Daoy (cell line): ENCODE data around the gene PCARE. TPM values are rescaled to one million over a fixed set of nuclear protein-coding genes. Genes with fewer than 3 reads are reported as not detected.

Experiments
- DNase-seq: peaks from one replicate; pipeline ENCODE4 v3.0.0-alpha.2; 2015; ENCODE audit warnings: low read depth
- total RNA-seq: library from RNA; depleted of rRNA; stranded (reverse); fragments of >200 nt; shearing (Covaris generic); gene quantifications from 2 replicates; pipeline ENCODE4 v1.2.3, GENCODE V29; 2014

PCARE gene
- total RNA-seq, 1 experiment from 2014 or later, result not detected

DNA sequence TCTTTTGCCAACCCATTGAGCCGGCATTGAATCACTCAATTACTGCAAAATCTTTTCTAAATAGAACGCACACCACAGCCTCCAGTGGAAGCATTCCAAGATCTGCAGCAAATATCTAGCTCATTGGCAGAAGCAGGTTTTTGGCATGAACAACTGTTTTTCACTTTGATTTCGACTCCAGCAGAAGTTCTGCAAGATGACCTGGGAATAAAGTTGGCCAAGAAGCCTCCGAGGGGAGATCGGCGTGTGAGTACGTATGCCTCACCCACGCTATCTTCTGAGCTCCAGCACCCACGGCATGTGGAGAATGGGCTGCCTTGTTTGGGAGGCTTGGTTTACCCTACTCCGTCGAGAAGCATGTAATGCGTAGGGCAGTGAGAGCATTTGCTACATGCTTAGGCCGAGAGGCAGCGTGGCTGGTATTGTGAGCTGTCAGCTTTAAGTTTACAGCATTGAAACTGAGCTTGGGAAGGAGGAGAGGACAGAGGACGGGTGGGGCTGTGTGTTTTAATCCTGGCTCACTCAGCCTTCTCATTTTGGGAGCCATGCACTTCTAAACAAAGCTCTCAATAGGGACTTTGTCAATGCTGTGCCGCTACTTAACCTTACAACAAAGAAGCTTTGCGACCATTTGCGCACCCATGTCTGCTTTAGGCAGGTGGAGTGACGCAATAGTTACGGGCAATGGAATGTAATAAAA lies 10.5 kb downstream of the PCARE start:
- no peak for DNase-seq

GRCh38 chr2:29063056-29063455 lies 11.3 kb downstream of the PCARE start:
- DNase-seq, result no peak

DNA sequence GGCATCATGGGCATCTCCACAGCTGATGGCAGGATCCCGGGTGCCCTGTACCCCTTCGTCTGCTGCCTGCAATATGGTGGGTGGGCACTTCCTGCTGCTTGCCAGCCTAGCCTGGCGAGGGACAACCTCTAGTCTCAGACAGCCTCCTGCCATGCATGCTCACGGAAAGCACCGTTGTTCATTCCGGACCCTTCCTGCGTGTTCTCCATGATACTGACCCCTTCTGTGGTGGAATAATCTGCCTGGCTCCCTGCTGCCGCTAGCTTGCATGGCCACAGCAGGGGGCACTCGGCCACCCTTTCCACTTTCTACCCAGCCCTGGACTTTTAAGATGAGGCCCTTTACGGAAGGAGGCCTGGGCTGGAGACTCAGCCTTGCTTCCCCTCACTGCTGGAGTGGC lies 12.0 kb downstream of the PCARE start:
- DNase-seq, result no peak

DNA sequence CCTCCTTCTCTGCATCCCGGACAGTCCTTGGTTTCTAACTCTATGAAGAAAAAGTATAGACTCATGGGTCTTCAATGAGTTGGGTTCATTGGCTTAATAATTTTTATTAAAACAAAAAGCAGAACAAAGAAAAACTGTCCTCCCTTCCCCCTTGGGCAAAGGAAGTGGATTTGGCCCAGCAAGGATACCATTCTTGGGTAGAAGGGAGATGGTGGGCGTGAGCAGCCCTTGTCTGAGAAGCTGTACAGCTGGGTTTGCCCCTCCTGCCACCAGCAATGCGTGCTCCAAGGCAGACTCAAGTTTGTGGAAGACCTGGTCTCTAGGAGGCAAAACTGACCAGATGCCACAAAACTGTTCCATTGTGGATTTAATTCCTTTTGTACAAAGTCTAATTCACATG lies 12.7 kb downstream of the PCARE start:
- DNase-seq, result no peak

- no peak for DNase-seq
Observed at GRCh38 chr2:29061176-29061575, 13.1 kb downstream of the PCARE start.

DNA sequence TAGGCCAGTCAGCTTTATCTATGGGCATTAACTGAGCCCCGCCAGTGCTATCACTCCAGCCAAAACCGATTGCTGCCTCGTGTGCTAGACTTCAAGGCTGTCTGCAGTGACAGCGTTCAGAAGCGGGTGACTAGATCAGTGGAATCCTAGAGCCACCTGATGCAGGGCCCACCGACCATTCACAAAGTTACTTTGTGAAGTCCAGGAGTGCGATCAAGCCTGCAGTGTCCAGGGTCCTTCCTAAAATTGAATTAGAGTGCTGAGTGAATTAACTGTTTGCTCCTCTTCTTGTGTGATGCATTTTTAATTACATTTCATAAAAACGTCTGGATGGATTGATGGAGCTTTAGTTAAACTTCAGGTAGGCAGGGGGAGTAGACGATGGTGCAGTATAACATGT lies 13.9 kb downstream of the PCARE start:
- no peak for DNase-seq

DNA sequence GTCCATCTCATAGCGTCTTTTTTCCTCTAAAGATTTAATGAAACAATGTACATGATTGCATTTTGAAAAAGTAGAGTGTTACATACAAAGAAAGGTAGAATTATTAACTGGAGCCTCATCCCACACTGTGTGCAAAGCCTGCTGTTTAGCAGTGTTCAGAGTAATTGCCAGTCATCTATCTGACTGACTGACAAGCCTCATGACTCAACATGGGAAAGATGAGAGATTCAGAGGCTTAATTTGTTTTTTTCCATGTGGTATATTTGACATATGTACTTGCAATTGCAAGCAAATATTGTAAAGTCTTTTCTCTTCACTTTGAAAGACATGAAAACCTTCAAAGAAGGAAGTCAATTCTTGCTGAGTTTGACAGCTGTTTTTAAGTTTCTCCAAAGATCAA lies 14.7 kb downstream of the PCARE start:
- no peak for DNase-seq

DNA sequence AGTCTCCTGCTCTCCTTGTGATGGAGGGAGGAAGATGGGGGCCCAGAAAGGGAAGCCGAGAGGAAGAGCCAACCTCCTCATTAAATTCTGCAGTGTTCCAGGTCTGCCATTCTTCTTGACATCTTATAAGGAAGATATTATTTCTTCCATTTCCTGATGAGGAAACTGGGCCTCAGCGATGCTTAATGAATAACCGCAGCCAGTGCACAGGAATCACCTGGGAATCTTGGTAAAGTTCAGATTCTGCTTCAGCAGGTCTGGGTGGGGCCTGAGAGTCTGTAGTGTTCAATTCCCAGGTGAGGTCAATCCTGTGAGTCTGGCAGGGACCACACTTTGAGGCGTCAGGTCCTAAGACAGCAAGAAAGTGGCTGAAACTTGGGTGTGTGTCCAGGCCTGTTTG lies 17.3 kb downstream of the PCARE start:
- DNase-seq, result no peak

GRCh38 chr2:29056452-29056851 lies 17.9 kb downstream of the PCARE start:
- DNase-seq, result no peak

GRCh38 chr2:29055601-29056000 lies 18.7 kb downstream of the PCARE start:
- no peak for DNase-seq

GRCh38 chr2:29054430-29054829 lies 19.9 kb downstream of the PCARE start:
- no peak for DNase-seq

DNA sequence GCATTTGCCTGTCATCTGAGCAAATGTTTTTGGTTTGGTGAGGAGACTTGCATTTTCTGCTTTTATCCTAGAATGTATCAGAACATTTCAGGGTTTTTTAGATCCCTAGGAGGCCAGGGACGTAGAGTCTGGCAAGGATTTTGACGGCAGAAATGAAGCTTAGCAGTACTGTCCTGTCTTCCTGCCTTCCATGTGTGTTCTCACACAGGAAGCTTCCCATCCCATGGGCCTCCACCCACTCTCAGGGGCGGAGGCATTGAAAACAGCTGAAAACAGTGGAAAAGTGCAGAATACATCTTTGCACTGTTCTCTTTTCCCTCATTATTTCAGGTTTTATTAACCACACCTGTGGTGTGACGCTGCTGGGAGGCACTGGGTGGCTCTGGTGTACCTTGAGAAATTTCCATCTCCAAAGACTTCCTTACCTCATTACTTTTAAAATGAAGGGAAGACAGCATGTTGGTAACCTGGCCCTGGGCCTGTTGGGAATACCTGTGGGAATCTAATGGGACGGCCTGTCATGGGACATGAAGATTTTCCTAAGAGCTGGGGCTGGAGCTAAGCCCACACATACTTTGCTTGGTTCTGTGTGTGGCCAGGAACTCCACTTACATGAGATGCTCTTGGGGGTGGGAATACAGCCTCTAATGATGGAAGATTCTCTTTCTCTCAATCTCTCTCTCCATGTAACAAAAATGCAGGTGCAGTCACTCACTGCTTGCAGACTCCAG lies 20.5 kb downstream of the PCARE start:
- DNase-seq, result no peak

DNA sequence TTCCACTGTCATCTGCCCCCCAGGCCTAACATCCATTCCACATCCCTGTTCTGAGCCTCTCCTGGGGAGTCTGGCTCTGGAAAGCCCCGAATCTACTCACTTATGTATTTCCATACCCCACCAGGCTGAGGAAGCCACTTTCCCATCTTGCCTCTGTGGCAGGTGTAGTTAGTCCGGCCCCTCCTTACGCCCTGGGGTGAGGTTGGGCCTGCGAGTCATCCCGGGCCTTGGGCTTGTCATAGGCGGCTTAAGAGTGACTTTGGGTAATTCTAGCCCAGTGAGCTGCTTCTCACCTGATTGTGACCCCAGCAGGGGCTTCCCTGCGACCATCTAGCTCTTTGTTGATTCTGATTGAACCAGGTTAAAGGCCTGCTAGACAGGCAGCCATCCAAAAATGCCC lies 21.1 kb downstream of the PCARE start:
- DNase-seq, result peak; percentile 70

DNA sequence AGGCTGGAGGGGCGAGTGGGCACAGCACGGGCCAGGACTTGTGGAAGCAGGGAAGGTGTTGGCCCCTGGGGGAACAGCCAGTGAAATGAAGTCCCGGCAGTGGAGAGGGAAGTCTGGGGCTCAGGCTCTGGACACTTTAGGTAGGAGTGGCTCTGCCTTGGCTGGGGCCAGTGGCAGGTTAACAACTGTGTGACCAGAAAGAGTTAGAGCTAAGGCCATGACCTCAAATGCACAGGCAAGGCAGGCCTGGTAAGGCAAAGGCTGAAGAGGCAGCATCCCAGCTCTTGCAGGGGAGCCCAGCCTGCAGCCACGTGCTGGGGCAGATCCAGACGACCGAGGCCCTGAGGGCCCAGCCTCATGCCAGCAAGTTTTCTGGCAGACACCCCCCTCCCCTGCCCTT lies 21.5 kb downstream of the PCARE start:
- no peak for DNase-seq

GRCh38 chr2:29051730-29052129 lies 22.6 kb downstream of the PCARE start:
- no peak for DNase-seq

DNA sequence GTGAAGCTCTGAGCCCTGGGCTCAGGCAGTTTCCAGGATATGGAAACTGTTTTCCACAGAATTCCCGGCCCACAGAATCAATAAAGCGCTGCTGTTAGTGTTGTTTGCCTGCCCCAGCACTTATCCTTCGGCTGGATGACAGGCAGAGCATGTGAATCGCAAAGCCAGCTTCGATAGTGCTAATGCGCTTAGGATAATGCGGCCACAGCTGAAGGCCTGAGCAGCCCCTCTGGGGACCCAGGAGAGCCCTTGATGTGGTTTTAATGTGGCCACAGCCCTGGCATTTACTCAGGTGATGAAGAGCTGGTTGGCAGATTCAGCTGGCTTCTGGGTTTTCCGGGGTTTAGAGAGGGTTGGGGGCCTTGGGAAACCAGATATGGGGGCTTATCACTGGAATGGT lies 23.7 kb downstream of the PCARE start:
- no peak for DNase-seq

GRCh38 chr2:29047083-29047845 lies 27.1 kb downstream of the PCARE start:
- no peak for DNase-seq

- DNase-seq, result no peak
Observed at GRCh38 chr2:29046321-29046720, 28.0 kb downstream of the PCARE start.

GRCh38 chr2:29044459-29044858 lies 29.9 kb downstream of the PCARE start:
- DNase-seq, result no peak

DNA sequence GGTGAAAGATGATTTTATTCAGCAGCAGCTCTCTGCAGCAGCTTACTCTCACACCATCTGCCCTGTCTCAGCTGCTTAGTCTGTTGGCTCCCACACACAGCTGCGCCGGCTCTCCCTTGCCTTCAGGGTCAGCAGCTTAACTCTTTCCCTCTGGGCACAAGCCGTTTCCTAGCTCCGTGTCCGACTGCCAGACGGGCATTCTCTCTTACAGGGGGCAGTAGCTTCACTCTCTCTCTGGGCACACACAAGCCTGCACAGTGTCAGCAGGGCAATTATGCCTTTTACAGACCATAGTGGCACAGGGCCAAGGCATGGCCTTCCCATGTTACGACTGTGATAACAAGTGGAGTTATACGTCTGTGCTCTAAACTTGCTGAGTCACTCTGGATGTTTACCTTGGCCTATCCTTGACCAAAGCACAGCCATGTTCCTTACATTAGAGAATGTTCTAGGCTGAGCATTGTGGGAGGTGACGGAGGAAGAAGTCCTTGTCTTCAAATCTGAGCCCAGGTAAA lies 31.7 kb downstream of the PCARE start:
- peak; percentile 35 for DNase-seq

- no peak for DNase-seq
Observed at GRCh38 chr2:29041161-29041660, 33.1 kb downstream of the PCARE start.

DNA sequence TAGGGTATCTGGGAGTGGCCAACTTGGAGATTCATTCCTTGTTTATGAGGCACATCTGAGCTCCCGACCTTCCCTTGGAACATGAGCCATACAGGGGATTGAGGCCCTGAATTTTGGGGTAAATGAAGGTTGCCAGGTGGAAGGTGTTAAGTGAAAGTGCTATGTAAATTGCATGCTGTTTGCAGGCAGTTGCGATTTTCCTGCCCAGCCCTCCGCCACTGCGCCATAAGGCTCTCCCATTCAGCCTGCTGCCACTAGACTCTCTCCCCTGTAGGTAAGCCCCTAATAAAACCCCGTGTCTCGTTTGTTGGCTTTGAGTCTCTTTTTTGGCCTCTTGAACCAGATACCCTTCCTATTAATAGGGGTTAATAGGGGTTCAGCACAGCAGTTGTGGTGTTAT lies 33.8 kb downstream of the PCARE start:
- DNase-seq, result no peak
